WERI-Rb-1 (cell line): ENCODE measurements around the gene CD55.

Experiments
- DNase-seq: peaks from one replicate; pipeline ENCODE4 v3.0.0-alpha.2; 2020
- H3K27ac ChIP-seq: fragments of 250-450 bp; sonication (Bioruptor Pico); 2 replicates; pipeline ENCODE4 v1.5.1; 2020; ENCODE audit warnings: mild to moderate bottlenecking, moderate library complexity
- H3K27me3 ChIP-seq: fragments of 250-450 bp; sonication (Bioruptor Pico); 2 replicates; pipeline ENCODE4 v1.5.1; 2021; ENCODE audit warnings: mild to moderate bottlenecking, low read depth, moderate library complexity; ENCODE audit not compliant: insufficient read depth, severe bottlenecking
- H3K36me3 ChIP-seq: fragments of 250-450 bp; sonication (Bioruptor Pico); 2 replicates; pipeline ENCODE4 v1.5.1; 2020; ENCODE audit warnings: mild to moderate bottlenecking, moderate library complexity
- H3K4me3 ChIP-seq: 2 replicates; pipeline ENCODE4 v1.5.1; 2011; ENCODE audit warnings: low read depth, mild to moderate bottlenecking, control low read depth, low read length
- H3K9me3 ChIP-seq: fragments of 250-450 bp; sonication (Bioruptor Pico); 2 replicates; pipeline ENCODE4 v1.5.1; 2021; ENCODE audit warnings: mild to moderate bottlenecking, moderate library complexity; ENCODE audit not compliant: severe bottlenecking
- CTCF ChIP-seq: IDR thresholded peaks from 2 replicates; pipeline ENCODE4 v1.5.1; 2011; ENCODE audit warnings: low read depth, mild to moderate bottlenecking, control low read depth, inconsistent platforms, low read length

The CD55 gene

GRCh38 chr1:207306023-207306422 lies 15.5 kb upstream of the CD55 start:
- H3K9me3 ChIP-seq: peaks cover 2% of the 10 kb centered on the region
- TF ChIP-seq CTCF: no peak
- no peak overlapping the region for H3K4me3 ChIP-seq
- H3K27me3 ChIP-seq: peaks cover 79% of the 10 kb centered on the region
- no peaks in the 10 kb centered on the region for H3K36me3 ChIP-seq
- no peak for DNase-seq
- H3K27ac ChIP-seq: no peak overlapping the region

GRCh38 chr1:207306603-207307002 lies 14.9 kb upstream of the CD55 start:
- TF ChIP-seq CTCF: no peak
- H3K27me3 ChIP-seq: peaks cover 79% of the 10 kb centered on the region
- peaks cover 2% of the 10 kb centered on the region for H3K9me3 ChIP-seq
- DNase-seq: no peak
- H3K36me3 ChIP-seq: no peaks in the 10 kb centered on the region
- no peak overlapping the region for H3K4me3 ChIP-seq
- H3K27ac ChIP-seq: no peak overlapping the region

- TF ChIP-seq CTCF: no peak
- Histone ChIP-seq H3K9me3 (no peaks in the 10 kb centered on the region), H3K27me3 (peaks cover 79% of the 10 kb centered on the region), H3K36me3 (no peaks in the 10 kb centered on the region), H3K27ac (no peak overlapping the region), H3K4me3 (no peak overlapping the region)
- no peak for DNase-seq
Observed at GRCh38 chr1:207308451-207309190, 12.9 kb upstream of the CD55 start.

- H3K9me3 ChIP-seq: no peaks in the 10 kb centered on the region
- H3K36me3 ChIP-seq: no peaks in the 10 kb centered on the region
- DNase-seq: peak; percentile 50
- TF ChIP-seq CTCF: no peak
- peak overlapping the region; percentile 5 for H3K4me3 ChIP-seq
- H3K27me3 ChIP-seq: peaks cover 86% of the 10 kb centered on the region
- no peak overlapping the region for H3K27ac ChIP-seq
Observed at GRCh38 chr1:207309745-207310273, 11.7 kb upstream of the CD55 start.

- no peak for TF ChIP-seq CTCF
- Histone ChIP-seq H3K27me3 (peaks cover 70% of the 10 kb centered on the region), H3K4me3 (no peak overlapping the region), H3K36me3 (no peaks in the 10 kb centered on the region), H3K9me3 (no peaks in the 10 kb centered on the region), H3K27ac (no peak overlapping the region)
- no peak for DNase-seq
Observed at GRCh38 chr1:207311888-207312603, 9.4 kb upstream of the CD55 start.
